RWPE2 (cell line): ENCODE results near the gene SEPSECS.

Source experiments
- ATAC-seq: fragments of 200-7000 bp; cut with Tn5 transposase; 3 replicates; pipeline ENCODE4 v1.9.1; 2021; ENCODE audit warnings: low read depth
- DNase-seq: peaks from one replicate; pipeline ENCODE4 v3.0.0-alpha.2; 2020; ENCODE audit warnings: low spot score
- H3K27ac ChIP-seq: fragments of 450-650 bp; 2 replicates; pipeline ENCODE4 v1.5.1; 2017; ENCODE audit warnings: mild to moderate bottlenecking; ENCODE audit not compliant: poor library complexity, severe bottlenecking
- H3K27me3 ChIP-seq: fragments of 250-450 bp; sonication (Bioruptor Pico); 2 replicates; pipeline ENCODE4 v1.5.1; 2021; ENCODE audit warnings: mild to moderate bottlenecking, moderate library complexity; ENCODE audit not compliant: insufficient read depth, poor library complexity, severe bottlenecking
- H3K36me3 ChIP-seq: fragments of 250-450 bp; sonication (Bioruptor Pico); 2 replicates; pipeline ENCODE4 v1.5.1; 2020; ENCODE audit warnings: low read depth, mild to moderate bottlenecking, moderate library complexity
- H3K4me1 ChIP-seq: fragments of 250-450 bp; sonication (Bioruptor Pico); 2 replicates; pipeline ENCODE4 v1.5.1; 2021; ENCODE audit warnings: mild to moderate bottlenecking, moderate library complexity; ENCODE audit not compliant: insufficient read depth, poor library complexity, severe bottlenecking
- H3K4me3 ChIP-seq: fragments of 250-450 bp; sonication (Bioruptor Pico); 2 replicates; pipeline ENCODE4 v1.5.1; 2021; ENCODE audit warnings: mild to moderate bottlenecking, moderate library complexity; ENCODE audit not compliant: severe bottlenecking
- H3K9me3 ChIP-seq: fragments of 250-450 bp; sonication (Bioruptor Pico); 2 replicates; pipeline ENCODE4 v1.5.1; 2021; ENCODE audit warnings: mild to moderate bottlenecking, moderate library complexity; ENCODE audit not compliant: severe bottlenecking
- TF ChIP-seq, protein P1 (sequence below): fragments of 450-650 bp; IDR thresholded peaks from one replicate; pipeline ENCODE4 v1.5.1; 2017; ENCODE audit warnings: mild to moderate bottlenecking, moderate library complexity; ENCODE audit not compliant: poor library complexity, severe bottlenecking

Gene SEPSECS

DNA sequence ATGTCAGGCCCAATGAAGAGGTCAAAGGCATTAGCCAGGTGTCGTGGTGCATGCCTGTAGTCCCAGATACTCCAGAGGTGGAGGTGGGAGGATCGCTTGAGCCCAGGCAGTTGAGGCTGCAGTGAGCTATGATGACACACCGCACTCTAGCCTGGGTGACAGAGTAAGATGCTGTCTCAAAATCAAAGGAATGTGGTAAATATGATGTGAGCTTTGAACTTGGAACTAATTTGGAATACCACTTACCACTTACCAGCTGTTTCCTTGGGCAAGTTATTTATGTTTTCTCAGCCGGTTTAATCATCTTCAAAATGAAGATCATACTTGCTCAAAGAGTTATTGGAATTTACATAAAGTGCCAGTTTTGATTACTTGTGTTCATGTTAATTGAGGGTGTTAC lies 23.8 kb upstream of the SEPSECS start:
- Histone ChIP-seq H3K27me3 (no peaks in the 10 kb centered on the region), H3K27ac (no peak overlapping the region), H3K36me3 (no peaks in the 10 kb centered on the region), H3K9me3 (no peaks in the 10 kb centered on the region), H3K4me1 (no peaks in the 10 kb centered on the region), H3K4me3 (no peak overlapping the region)
- TF ChIP-seq, protein P1, sequence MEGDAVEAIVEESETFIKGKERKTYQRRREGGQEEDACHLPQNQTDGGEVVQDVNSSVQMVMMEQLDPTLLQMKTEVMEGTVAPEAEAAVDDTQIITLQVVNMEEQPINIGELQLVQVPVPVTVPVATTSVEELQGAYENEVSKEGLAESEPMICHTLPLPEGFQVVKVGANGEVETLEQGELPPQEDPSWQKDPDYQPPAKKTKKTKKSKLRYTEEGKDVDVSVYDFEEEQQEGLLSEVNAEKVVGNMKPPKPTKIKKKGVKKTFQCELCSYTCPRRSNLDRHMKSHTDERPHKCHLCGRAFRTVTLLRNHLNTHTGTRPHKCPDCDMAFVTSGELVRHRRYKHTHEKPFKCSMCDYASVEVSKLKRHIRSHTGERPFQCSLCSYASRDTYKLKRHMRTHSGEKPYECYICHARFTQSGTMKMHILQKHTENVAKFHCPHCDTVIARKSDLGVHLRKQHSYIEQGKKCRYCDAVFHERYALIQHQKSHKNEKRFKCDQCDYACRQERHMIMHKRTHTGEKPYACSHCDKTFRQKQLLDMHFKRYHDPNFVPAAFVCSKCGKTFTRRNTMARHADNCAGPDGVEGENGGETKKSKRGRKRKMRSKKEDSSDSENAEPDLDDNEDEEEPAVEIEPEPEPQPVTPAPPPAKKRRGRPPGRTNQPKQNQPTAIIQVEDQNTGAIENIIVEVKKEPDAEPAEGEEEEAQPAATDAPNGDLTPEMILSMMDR = no peak
- no peak for DNase-seq
- no peak for ATAC-seq

DNA sequence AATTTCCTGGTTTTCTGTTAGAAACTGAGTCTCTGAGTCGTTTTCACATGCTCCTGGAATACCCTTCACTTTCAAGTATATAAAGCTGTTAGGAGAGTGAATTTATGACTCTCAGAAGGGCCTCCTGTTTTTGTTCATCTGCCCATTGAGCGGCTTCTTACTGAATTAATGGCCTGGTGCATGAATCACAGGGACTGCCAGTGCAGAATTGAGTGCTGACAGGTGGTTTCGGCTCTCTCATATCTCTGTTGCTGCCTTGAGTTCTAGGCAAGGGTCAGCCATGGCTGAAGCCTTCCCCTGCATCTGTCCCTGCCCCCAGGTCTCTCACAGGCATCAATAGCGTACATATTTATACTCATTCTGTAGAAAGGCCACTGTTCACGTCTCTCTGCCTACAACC lies 22.7 kb upstream of the SEPSECS start:
- no peaks in the 10 kb centered on the region for H3K4me1 ChIP-seq
- no peak for DNase-seq
- H3K9me3 ChIP-seq = no peaks in the 10 kb centered on the region
- no peaks in the 10 kb centered on the region for H3K27me3 ChIP-seq
- H3K27ac ChIP-seq = no peak overlapping the region
- H3K36me3 ChIP-seq = no peaks in the 10 kb centered on the region
- no peak overlapping the region for H3K4me3 ChIP-seq
- no peak for ATAC-seq
- TF ChIP-seq, protein P1 = no peak

DNA sequence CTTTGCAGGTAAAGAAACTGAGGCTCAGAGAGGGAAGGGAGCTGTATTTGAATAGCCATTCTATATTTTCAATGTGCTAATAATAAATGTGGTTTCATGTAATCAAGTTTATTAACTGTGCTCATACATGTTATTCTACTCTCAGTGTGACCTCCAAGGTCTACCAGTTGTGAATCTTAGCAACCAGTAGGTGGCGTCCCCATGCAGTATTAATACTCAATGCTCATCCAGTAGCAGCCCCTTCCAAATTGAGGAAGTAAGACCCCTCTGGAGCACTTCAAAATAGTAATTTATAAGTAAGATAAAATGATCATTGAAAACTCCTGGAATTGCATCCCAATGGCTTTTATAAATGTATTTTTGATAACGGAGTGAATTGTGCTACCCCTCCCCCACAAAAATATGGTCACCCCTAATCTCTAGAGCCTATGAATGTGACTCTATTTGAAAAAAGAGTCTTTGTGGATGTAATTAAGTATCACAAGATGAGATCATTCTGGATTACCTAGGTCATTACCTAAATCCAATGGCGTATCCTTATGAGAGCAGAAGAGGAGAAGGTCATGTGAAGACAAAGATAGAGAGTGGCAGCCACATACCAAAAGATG lies 20.4 kb upstream of the SEPSECS start:
- Histone ChIP-seq H3K27ac (no peak overlapping the region), H3K4me1 (no peaks in the 10 kb centered on the region), H3K36me3 (no peaks in the 10 kb centered on the region), H3K4me3 (no peak overlapping the region), H3K9me3 (no peaks in the 10 kb centered on the region), H3K27me3 (no peaks in the 10 kb centered on the region)
- DNase-seq (no peak), ATAC-seq (peak; percentile 66; the same call in 2 of the 3 replicates)
- TF ChIP-seq, protein P1 = peak; percentile 77

DNA sequence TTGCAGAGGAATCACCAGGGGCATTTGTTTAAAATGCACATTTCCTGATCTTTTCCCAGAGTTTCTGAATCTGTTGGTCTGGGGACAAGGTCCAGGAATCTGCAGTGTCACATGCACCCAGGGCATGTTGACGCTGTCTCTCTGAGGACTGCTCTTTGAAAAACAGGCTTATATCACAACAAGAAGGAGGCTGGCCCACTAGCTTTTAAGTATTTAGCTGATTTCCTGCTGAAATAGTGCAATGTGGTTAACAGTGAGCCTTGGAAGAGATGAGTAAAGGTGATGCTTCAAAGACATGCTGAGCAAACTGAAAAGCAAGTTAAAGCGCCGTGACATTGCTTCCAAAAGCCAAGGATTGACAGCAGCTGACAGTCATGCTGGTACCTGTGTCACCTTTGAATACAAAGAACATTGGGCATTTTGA lies 18.6 kb upstream of the SEPSECS start:
- peak overlapping the region; percentile 3 for H3K27ac ChIP-seq
- H3K36me3 ChIP-seq = no peaks in the 10 kb centered on the region
- DNase-seq = no peak
- no peak for ATAC-seq
- H3K27me3 ChIP-seq = no peaks in the 10 kb centered on the region
- TF ChIP-seq, protein P1 = no peak
- no peak overlapping the region for H3K4me3 ChIP-seq
- H3K9me3 ChIP-seq = no peaks in the 10 kb centered on the region
- peaks cover 11% of the 10 kb centered on the region for H3K4me1 ChIP-seq

DNA sequence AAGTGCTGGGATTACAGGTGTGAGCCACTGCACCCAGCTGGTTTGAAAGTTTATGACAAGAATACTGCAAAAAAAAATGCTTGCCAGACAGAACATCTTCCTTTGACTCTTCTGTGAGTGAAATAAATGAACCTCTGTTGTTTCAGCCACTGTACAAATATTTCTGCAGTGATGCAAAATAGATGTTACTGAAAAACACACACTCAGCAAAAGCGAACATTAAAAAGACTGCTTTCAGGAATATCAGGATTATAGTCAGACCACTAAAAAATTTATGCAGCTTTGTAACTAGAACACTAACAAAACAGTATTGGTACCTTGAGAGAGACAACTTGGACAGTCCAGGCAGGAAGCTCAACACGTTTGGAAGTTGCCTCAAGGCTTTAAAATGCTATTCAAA lies 16.9 kb upstream of the SEPSECS start:
- H3K9me3 ChIP-seq = no peaks in the 10 kb centered on the region
- no peak for DNase-seq
- no peak overlapping the region for H3K4me3 ChIP-seq
- no peak for ATAC-seq
- H3K36me3 ChIP-seq = no peaks in the 10 kb centered on the region
- peaks cover 22% of the 10 kb centered on the region for H3K4me1 ChIP-seq
- TF ChIP-seq, protein P1 = no peak
- H3K27me3 ChIP-seq = no peaks in the 10 kb centered on the region
- H3K27ac ChIP-seq = no peak overlapping the region
